HEK293 (cell line): ENCODE data around the gene UBIAD1.

ENCODE experiments used
- CTCF ChIA-PET: fragments of 350-600 bp; formaldehyde crosslinking; extraction: SDS; loops from one replicate; lab custom pipeline; 2021; ENCODE audit warnings: antibody characterized with exemption; lab: Yijun Ruan, JAX
- POLR2A ChIA-PET: fragments of 300-600 bp; formaldehyde crosslinking; extraction: SDS; loops from one replicate; lab custom pipeline; 2020; ENCODE audit warnings: antibody characterized with exemption, inconsistent platforms; lab: Yijun Ruan, JAX
- H3K27ac ChIP-seq: fragments of 200-500 bp; sonication (Bioruptor generic); 2 replicates; pipeline ENCODE4 v1.5.1; 2014; ENCODE audit warnings: low read depth, low read length, control low read depth, inconsistent platforms; ENCODE audit errors: extremely low read depth
- H3K36me3 ChIP-seq, 2 experiments: fragments of 200-500 bp in 1 of 2; sonication (Bioruptor generic) in 1 of 2; 1 replicate in 1 of 2; 2 replicates in 1 of 2; pipeline ENCODE4 v1.5.1; 2014 to 2017; ENCODE audit warnings: inconsistent platforms in 2 of 2, low read length in 2 of 2; ENCODE audit not compliant: control insufficient read depth in 2 of 2, insufficient read depth in 1 of 2
- H3K4me1 ChIP-seq: fragments of 200-500 bp; sonication (Bioruptor generic); 2 replicates; pipeline ENCODE4 v1.5.1; 2014; ENCODE audit warnings: mild to moderate bottlenecking, low read length, inconsistent platforms; ENCODE audit not compliant: control insufficient read depth, insufficient read depth
- H3K4me3 ChIP-seq: 2 replicates; pipeline ENCODE4 v1.5.1; 2011; ENCODE audit warnings: low read depth, mild to moderate bottlenecking, control low read depth, low read length, moderate library complexity
- H3K9me3 ChIP-seq: fragments of 200-500 bp; sonication (Bioruptor generic); 2 replicates; pipeline ENCODE4 v1.5.1; 2014; ENCODE audit warnings: low read depth, low read length, inconsistent platforms; ENCODE audit not compliant: control insufficient read depth, insufficient read depth
- CTCF ChIP-seq: fragments of 450-650 bp; formaldehyde crosslinking; IDR thresholded peaks from 2 replicates; pipeline ENCODE4 v1.5.1; 2016; ENCODE audit warnings: missing biosample characterization, missing genetic modification characterization
- EGR2 ChIP-seq: fragments of 450-650 bp; formaldehyde crosslinking; IDR thresholded peaks from 2 replicates; pipeline ENCODE4 v1.5.1; 2016; ENCODE audit warnings: low read depth, missing biosample characterization, missing genetic modification characterization
- GLI2 ChIP-seq: fragments of 450-650 bp; formaldehyde crosslinking; IDR thresholded peaks from 2 replicates; pipeline ENCODE4; 2017; ENCODE audit warnings: missing biosample characterization, missing genetic modification characterization, low read depth, borderline replicate concordance
- HIC1 ChIP-seq: fragments of 450-650 bp; formaldehyde crosslinking; IDR thresholded peaks from 2 replicates; pipeline ENCODE4 v1.5.1; 2016; ENCODE audit warnings: missing biosample characterization, missing genetic modification characterization
- INSM2 ChIP-seq: fragments of 450-650 bp; formaldehyde crosslinking; IDR thresholded peaks from 2 replicates; pipeline ENCODE4 v1.5.1; 2016; ENCODE audit warnings: missing biosample characterization, missing genetic modification characterization
- MEIS1 ChIP-seq: sonication (generic); formaldehyde crosslinking; IDR thresholded peaks from 2 replicates; pipeline ENCODE4 v1.8.1; 2022; ENCODE audit warnings: missing genetic modification reagents, mild to moderate bottlenecking, borderline replicate concordance
- PATZ1 ChIP-seq: fragments of 450-650 bp; formaldehyde crosslinking; IDR thresholded peaks from 2 replicates; pipeline ENCODE4 v1.5.1; 2016; ENCODE audit warnings: missing biosample characterization, missing genetic modification characterization
- ZBTB17 ChIP-seq: fragments of 450-650 bp; formaldehyde crosslinking; IDR thresholded peaks from 2 replicates; pipeline ENCODE4 v1.5.1; 2016; ENCODE audit warnings: missing biosample characterization, missing genetic modification characterization
- ZBTB44 ChIP-seq: fragments of 450-650 bp; IDR thresholded peaks from 2 replicates; pipeline ENCODE4 v1.5.1; 2018; ENCODE audit warnings: missing biosample characterization, mild to moderate bottlenecking, missing genetic modification characterization
- ZFHX2 ChIP-seq: fragments of 450-650 bp; formaldehyde crosslinking; conservative IDR thresholded peaks from 2 replicates; pipeline ENCODE4 v1.5.1; 2016; ENCODE audit warnings: missing biosample characterization, missing genetic modification characterization
- ZFP37 ChIP-seq: fragments of 450-650 bp; formaldehyde crosslinking; IDR thresholded peaks from 2 replicates; pipeline ENCODE4 v1.5.1; 2016; ENCODE audit warnings: missing biosample characterization, missing genetic modification characterization
- ZNF114 ChIP-seq: fragments of 450-650 bp; formaldehyde crosslinking; IDR thresholded peaks from 2 replicates; pipeline ENCODE4 v1.5.0; 2017; ENCODE audit warnings: missing biosample characterization, missing genetic modification characterization
- ZNF146 ChIP-seq: fragments of 450-650 bp; formaldehyde crosslinking; IDR thresholded peaks from 2 replicates; pipeline ENCODE4 v1.5.1; 2016; ENCODE audit warnings: missing biosample characterization, missing genetic modification characterization
- ZNF302 ChIP-seq: fragments of 450-650 bp; formaldehyde crosslinking; IDR thresholded peaks from 2 replicates; pipeline ENCODE4 v1.5.1; 2016; ENCODE audit warnings: missing biosample characterization, missing genetic modification characterization, low read depth
- ZNF335 ChIP-seq: fragments of 450-650 bp; formaldehyde crosslinking; conservative IDR thresholded peaks from 2 replicates; pipeline ENCODE4 v1.5.1; 2016; ENCODE audit warnings: missing biosample characterization, missing genetic modification characterization
- ZNF544 ChIP-seq: fragments of 450-650 bp; formaldehyde crosslinking; IDR thresholded peaks from 2 replicates; pipeline ENCODE4 v1.5.0; 2017; ENCODE audit warnings: missing biosample characterization, missing genetic modification characterization
- ZNF660 ChIP-seq: fragments of 450-650 bp; IDR thresholded peaks from 2 replicates; pipeline ENCODE4 v1.5.1; 2018; ENCODE audit warnings: missing biosample characterization, mild to moderate bottlenecking, missing genetic modification characterization
- ZNF664 ChIP-seq: fragments of 450-650 bp; formaldehyde crosslinking; IDR thresholded peaks from 2 replicates; pipeline ENCODE4 v1.5.1; 2016; ENCODE audit warnings: missing biosample characterization, missing genetic modification characterization
- ZNF843 ChIP-seq: fragments of 450-650 bp; formaldehyde crosslinking; IDR thresholded peaks from 2 replicates; pipeline ENCODE4 v1.5.1; 2016; ENCODE audit warnings: missing biosample characterization, missing genetic modification characterization
- ZSCAN5A ChIP-seq: fragments of 450-650 bp; formaldehyde crosslinking; IDR thresholded peaks from 2 replicates; pipeline ENCODE4 v1.5.1; 2016; ENCODE audit warnings: missing biosample characterization, missing genetic modification characterization

The UBIAD1 gene

GRCh38 chr1:11318982-11319381 is 46.0 kb downstream of the UBIAD1 start:
- Histone ChIP-seq H3K4me3 (no peak overlapping the region), H3K9me3 (no peaks in the 10 kb centered on the region), H3K27ac (no peak overlapping the region), H3K36me3 (no peaks in the 10 kb centered on the region), H3K4me1 (no peaks in the 10 kb centered on the region)
- no peak for TF ChIP-seq PATZ1
- TF ChIP-seq MEIS1 (CRISPR knock-in tag), result no peak
- no peak for TF ChIP-seq ZNF660 (tag by site-specific recombination)
- no peak for TF ChIP-seq INSM2 (tag by site-specific recombination)
- no peak for TF ChIP-seq HIC1
- TF ChIP-seq ZFP37, result no peak
- TF ChIP-seq ZNF302 (tag by site-specific recombination), result no peak
- no peak for TF ChIP-seq ZNF544 (tag by site-specific recombination)
- POLR2A ChIA-PET, result no interaction called here
- CTCF ChIA-PET, result interaction anchor here (1.2 to 1.8 kb wide), 4 partner anchors 8 to 327 kb away, joined by 4 to 8 read pairs (median 5); no protein-coding TSS in a partner anchor

GRCh38 chr1:11320153-11320936 is 47.3 kb downstream of the UBIAD1 start:
- H3K36me3 ChIP-seq, result no peaks in the 10 kb centered on the region
- no peak overlapping the region for H3K27ac ChIP-seq
- ChIA-PET CTCF (interaction anchor here (0.6 to 1.8 kb wide), 18 partner anchors 8 to 760 kb away, joined by 3 to 6 read pairs (median 4); no protein-coding TSS in a partner anchor), POLR2A (interaction anchor here (1.0 kb wide), 1 partner anchor 48 kb away, joined by 3 read pairs; the partner anchor contains the start of gene UBIAD1)
- H3K4me3 ChIP-seq, result no peak overlapping the region
- no peaks in the 10 kb centered on the region for H3K9me3 ChIP-seq
- TF ChIP-seq ZNF843 (tag by site-specific recombination) (no peak), ZSCAN5A (tag by site-specific recombination) (no peak), ZBTB44 (tag by site-specific recombination) (no peak), EGR2 (tag by site-specific recombination) (peak; percentile 39; the same call in 1 of the 2 replicates), ZNF335 (no peak), ZBTB17 (tag by site-specific recombination) (no peak), ZNF114 (tag by site-specific recombination) (no peak), GLI2 (tag by site-specific recombination) (no peak), CTCF (0 out of 2 replicates have a peak, but pooled peaks have one; percentile 25), ZNF146 (tag by site-specific recombination) (no peak), ZNF664 (peak; percentile 67; the same call in 1 of the 2 replicates), ZFHX2 (tag by site-specific recombination) (0 out of 2 replicates have a peak, but pooled peaks have one; percentile 7)
- H3K4me1 ChIP-seq, result no peaks in the 10 kb centered on the region
